HG03103 (cell line): ENCODE data around the gene CACNA1B.
"Not testable (repeated sequence)": the region's sequence is repeated elsewhere in the genome, so short reads cannot be mapped to it uniquely, and the experiment has no call there.

ENCODE experiments used
- ATAC-seq: cut with Tn5 transposase; IDR thresholded peaks from one replicate; pipeline ENCODE4 v1.9.1; 2021; ENCODE audit warnings: low read depth; ENCODE audit not compliant: unreplicated experiment

The CACNA1B gene

GRCh38 chr9:137877506-137878122, at the start of gene CACNA1B:
Gene CACNA1B, plus strand, starts transcription at chr9:137877782. Its CDS starts 152 bp downstream, at chr9:137877934.
- not testable (repeated sequence) for ATAC-seq

DNA sequence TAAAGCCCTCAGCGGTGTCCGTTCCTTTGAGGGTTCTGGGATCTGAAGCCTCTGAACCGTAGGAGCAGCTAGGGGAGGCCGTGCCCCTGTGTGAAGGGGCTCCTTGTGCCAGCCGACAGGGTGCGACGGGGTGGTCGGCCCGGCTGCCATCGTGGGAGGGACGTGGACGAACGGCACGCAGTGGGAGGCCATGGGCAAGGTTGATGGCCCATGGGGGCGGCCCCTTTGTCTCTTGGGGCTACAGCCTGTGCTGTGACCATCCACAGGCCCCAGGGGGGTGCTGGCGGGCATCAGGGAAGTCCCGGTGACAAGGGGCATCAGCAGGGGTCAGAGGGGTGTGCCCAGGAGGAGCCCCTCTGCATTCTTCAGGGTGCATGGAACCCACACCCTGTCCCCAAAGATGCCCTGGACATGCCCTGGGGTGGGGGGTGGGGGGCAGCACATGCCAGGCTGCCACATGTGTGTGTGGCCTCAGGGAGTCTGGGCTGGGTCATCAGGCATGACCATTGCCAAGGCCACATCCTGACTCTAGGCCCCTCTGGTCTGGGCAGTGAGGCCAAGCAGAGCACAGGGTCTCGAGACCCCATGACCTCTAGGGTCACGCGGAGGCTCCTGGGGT, 49.6 kb upstream of the CACNA1B start:
- no peak for ATAC-seq

DNA sequence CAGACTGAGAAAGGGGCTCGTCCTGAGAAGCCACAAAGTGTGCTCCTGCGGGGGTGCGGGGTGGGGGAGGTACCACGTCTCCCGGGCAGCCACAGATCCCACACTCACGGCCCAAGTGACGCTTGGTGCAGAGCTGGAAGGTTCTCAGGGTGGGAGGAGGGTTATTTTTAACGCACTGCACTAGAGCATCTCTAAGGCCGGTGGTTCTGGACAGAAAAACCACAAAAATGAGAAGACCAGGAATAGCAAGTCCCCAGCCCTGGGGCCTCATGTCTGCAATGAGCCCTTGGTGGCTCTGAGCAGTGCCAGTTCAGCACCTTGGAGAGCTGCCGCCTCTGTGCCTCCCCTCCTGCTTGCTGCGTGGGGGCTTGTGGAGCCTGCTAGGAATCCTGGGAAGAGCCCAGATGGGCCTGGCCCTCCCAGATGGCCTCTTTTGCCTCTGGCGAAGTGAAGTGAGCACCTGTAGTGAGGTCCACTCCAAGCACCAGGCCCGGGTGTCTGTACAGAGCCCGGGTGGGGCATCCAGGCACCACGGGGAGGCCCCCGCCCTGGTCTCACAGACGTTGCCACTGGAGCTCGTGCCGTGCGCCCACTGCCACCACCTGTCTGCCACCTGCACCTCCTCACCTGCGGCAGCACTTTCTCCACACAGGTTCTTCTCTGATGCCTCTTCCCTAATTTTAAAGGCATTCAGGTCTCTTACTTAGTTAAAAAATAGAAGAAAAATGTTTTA, 48.9 kb upstream of the CACNA1B start:
- ATAC-seq: no peak

GRCh38 chr9:137829260-137829996, 48.2 kb upstream of the CACNA1B start:
- no peak for ATAC-seq

GRCh38 chr9:137832191-137832700, 45.3 kb upstream of the CACNA1B start:
- ATAC-seq: no peak

DNA sequence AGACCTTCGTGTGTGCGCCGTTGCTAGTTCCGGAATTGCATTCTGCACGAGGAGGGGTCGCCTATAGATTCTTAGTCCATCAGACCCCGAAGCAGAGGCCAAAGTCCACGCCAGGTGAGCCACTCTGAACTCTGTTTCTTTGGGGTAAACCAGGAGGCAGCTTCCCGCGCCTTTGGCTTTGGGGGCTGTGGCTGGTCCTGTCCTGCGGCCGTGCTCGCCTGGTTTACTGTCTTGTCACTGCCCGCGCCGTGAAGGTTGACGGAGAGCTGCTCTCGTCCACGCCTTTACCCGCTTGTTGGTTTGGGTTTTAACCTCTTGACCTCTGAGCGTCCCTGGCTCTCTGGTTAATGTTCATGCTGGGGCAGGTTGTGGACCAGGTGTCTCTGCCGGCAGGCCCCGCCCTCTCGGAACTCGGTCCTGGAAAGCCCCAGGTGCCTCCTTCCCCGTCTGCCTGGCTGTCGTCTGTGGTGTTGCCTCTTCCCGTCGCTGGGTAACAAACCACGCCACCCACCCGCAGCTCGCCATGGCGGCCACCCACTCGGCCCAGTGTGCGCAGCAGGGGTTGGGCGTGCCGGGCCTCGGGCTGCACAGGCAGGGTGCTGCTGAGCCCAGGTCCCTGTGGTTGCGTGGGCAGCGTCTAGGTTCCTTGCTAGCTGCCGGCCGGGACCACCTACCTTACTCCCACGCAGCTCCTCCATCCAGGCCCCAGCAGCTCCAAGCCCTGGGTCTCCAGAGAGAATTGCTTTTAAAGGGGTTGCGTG, 44.6 kb upstream of the CACNA1B start:
- no peak for ATAC-seq

DNA sequence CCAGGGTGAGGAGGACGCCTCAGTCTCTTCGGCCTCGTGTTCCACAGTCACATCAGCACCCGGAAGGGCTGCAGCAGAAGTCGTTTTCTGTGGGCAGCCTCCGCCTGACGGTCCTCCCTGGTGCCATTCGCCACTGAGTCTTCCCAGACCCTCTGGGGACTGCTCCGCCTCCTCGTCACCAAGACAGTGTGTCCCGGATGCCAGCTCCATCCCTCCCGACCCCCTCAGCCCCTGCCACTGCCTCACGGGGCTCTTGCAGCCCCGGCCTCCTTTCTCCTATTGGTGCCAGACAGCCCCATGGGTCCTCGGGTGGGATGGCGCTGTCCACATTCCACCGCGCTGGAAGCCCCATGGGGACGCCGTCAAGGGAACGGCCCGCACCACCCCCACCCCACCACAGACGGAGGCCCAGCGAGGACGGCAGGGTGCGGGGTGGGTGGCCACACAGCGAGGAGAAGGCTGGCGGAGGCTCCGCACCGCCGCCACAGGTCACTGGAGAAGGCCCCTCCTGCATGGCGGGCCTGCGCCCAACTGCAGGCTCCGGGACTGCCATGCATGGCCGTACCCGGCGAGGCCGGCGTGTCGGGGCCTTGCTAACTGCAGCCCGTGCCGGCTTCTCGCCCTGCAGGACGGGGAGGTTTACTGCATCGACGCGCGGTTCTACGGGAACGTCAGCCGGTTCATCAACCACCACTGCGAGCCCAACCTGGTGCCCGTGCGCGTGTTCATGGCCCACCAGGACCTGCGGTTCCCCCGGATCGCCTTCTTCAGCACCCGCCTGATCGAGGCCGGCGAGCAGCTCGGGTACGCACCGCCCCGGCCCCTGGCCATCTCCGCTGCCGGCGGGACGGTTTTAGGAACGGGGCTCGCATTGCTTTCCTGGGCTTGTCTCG, 43.6 kb upstream of the CACNA1B start:
- no peak for ATAC-seq

- no peak for ATAC-seq
Observed at GRCh38 chr9:137834846-137835546, 42.6 kb upstream of the CACNA1B start.

DNA sequence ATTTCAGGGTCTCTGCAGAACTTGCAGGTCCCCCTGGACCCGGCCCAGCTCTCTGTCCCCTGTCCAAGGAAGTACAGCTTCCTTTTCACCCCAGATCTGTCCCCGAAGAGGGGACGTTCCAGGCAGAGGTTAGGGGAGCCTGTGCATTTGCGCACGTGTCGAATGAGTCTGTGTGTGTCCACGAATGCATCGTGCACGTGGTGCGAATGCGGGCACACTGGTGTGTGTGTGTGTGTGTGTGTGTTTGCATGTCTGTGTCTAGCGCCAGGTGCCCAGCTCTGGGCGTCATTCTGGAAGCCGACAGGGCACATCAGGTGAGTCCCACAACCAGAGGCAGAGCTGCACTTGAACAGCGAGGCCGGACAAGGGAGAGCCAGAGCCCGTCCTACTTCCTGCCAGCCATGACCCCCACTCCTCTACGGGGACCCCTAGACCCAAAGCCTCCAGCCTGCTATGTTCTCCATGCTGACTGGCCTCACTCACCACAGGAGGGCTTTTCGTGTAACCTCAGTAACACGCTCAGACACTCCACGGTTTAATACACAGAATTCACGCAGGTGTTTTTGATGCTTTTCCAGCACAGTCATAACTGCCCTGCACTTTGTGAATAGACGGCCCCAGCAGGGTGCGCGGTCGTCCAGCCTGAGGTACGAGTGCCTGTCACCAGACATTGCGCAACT, 41.3 kb upstream of the CACNA1B start:
- no peak for ATAC-seq

GRCh38 chr9:137836831-137837241, 40.7 kb upstream of the CACNA1B start:
- no peak for ATAC-seq

DNA sequence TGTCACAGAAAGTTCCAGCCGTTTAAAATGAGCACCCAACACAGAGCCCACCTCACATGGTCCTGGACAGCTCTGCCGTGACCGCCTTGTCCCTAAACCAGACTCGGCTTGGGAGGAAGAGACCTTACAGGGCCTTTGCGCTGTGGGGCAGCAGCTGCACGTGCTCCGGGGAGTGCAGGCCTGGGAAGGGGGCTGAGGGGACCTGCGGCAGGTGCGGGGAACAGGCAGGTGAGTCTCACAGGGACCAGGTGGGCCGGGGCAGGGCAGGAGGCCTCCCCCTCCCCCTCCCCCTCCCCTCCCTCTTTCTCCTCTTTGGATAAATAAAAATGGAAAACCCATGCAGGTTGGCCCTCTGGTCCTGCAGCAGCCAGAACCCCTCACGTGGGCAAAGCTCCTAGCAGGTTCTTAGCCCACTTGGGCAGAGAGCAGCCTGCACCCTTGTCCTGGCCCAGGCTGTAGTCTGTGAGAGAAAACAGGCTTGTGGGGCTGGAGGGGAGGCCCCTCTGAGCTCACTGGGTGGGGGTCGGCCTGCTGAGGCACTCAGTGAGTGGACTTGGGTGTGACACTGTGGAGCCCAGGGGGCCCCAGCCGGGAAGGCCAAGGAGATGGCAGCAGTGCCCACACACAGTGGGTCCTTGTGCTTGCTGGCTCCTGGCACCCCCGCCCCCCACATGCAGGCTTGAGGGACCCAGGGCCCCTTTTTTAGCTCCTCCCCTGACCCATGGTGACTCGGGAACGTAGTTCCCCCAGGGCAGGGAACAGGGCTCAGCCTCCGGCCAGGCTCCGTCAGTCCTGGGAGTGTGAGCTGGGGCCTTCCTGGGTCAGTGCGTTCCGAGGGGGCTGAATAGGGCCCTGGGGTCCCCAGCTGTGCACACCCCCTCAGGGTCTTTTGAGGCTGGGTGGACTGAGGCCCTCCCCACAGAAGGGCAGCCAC, 40.0 kb upstream of the CACNA1B start:
- no peak for ATAC-seq

- ATAC-seq: no peak
Observed at GRCh38 chr9:137838576-137838975, 39.0 kb upstream of the CACNA1B start.

- no peak for ATAC-seq
Observed at GRCh38 chr9:137843355-137843754, 34.2 kb upstream of the CACNA1B start.

GRCh38 chr9:137851516-137852267, 25.9 kb upstream of the CACNA1B start:
- ATAC-seq: no peak

DNA sequence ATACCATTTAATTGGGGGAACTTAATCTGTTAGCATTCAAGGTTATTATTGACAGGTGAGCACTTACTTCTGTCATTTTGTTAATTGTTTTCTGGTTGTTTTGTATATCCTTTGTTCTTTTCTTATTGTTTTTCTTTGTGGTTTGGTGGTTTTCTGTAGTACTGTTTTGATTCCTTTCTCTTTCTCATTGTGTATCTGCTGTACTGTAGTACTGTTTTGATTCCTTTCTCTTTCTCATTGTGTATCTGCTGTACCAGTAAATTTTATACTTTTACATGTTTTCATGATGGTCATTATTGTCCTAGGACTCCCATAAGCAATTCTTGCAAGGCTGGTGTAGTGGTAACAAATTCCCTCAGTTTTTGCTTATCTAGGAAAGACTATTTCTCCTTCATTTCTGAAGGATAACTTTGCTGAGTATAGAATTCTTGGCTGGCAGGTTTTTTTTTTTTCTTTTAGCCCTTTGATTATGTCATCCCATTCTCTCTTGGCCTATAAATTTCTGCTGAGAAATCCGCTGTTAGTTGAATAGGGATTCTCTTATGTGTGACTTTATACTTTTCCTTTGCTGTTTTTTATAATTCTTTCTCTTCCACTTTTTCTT, 24.1 kb upstream of the CACNA1B start:
- ATAC-seq: no peak

DNA sequence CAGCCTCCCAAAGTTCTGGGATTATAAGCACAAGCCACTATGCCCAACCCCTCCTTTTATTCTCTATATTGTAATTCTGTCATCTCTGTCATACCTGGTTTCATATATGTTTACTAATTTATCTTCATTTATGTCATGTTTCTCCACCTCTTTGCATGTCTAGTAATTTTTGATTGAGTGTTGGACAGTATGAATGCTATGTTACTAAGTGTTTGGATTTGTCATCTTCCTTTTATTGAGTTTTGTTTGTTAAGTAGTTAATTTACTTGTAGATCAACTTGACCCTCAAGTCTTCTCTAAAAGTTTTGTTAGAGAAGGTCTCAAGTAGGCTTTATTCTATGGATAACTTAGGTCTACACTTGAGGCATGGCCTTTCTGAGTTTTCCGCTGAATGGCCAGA, 17.2 kb upstream of the CACNA1B start:
- no peak for ATAC-seq
